ENCODE results near the gene PTPN1. TPM values are rescaled to one million over a fixed set of nuclear protein-coding genes. Genes with fewer than 3 reads are reported as not detected.

PTPN1 gene
- total and polyA plus RNA-seq, 10 of the 15 experiments (the other 5 are each of a cell fraction or from before 2014, with no cell fraction given) = 15.9 to 74.7 (median 43.9) TPM

- ChIA-PET RAD21 (ENCODE audit: unreplicated experiment) (no interaction called here), CTCF (interaction anchor here (1.1 kb wide), 1 partner anchor 147 kb away, joined by 3 read pairs; no protein-coding TSS in a partner anchor), POLR2A (interaction anchor here (1.0 kb wide), 1 partner anchor 11 kb away, joined by 3 read pairs; no protein-coding TSS in a partner anchor), SMC1A (ENCODE audit: uncharacterized antibody, unreplicated experiment) (no interaction called here)
- H2AFZ ChIP-seq (ENCODE audit: control insufficient read depth, low read depth, low read length) = no peak overlapping the region
- no TSS peak for BruUV-seq (replicated peaks)
- intact Hi-C loops (cut with micrococcal nuclease; ENCODE audit: unreplicated experiment) (no loop called here), in situ Hi-C loops (cut with MboI) (no loop called here)
- H3K4me3 ChIP-seq = no peak overlapping the region
- no peak overlapping the region for H3K27ac ChIP-seq (ENCODE audit: control insufficient read depth, insufficient read depth)
- 55% methylated on average over 15 of the region's 15 CpGs for WGBS (ENCODE audit: insufficient coverage, insufficient replicate concordance, low lambda C conversion rate, missing lambda C conversion rate)
- no peaks in the 10 kb centered on the region for H3K36me3 ChIP-seq (ENCODE audit: control insufficient read depth in 2 of 2, insufficient read depth in 2 of 2, low read length in 1 of 2)
- TF ChIP-seq, protein P1, sequence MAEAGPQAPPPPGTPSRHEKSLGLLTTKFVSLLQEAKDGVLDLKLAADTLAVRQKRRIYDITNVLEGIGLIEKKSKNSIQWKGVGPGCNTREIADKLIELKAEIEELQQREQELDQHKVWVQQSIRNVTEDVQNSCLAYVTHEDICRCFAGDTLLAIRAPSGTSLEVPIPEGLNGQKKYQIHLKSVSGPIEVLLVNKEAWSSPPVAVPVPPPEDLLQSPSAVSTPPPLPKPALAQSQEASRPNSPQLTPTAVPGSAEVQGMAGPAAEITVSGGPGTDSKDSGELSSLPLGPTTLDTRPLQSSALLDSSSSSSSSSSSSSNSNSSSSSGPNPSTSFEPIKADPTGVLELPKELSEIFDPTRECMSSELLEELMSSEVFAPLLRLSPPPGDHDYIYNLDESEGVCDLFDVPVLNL (IDR thresholded peaks at IDR 0.05; ENCODE audit: low read depth, low read length) = no peak
- TF ChIP-seq SREBF2 (IDR thresholded peaks at IDR 0.05; ENCODE audit: low read length) (no peak), ZBTB11 (CRISPR knock-in tag; IDR thresholded peaks at IDR 0.05) (no peak)
- ATAC-seq (no peak), DNase-seq (ENCODE audit: low read depth, low spot score) (no peak), FAIRE-seq (no peak)
- no peaks in the 10 kb centered on the region for H3K4me1 ChIP-seq (ENCODE audit: control insufficient read depth, insufficient read depth, low read length)
- no peaks in the 10 kb centered on the region for H3K79me2 ChIP-seq (ENCODE audit: control insufficient read depth, insufficient read depth, low read length)
- H3K27me3 ChIP-seq (replicated peaks in 1 of 2; ENCODE audit: control insufficient read depth in 2 of 2, insufficient read depth in 2 of 2, low read length in 1 of 2) = no peaks in the 10 kb centered on the region; a peak in 1 of 4 replicates
- no peak overlapping the region for H3K4me2 ChIP-seq (ENCODE audit: control insufficient read depth, insufficient read depth)
- H3K9ac ChIP-seq (ENCODE audit: control insufficient read depth, insufficient read depth, low read length) = no peak overlapping the region
- H4K20me1 ChIP-seq (ENCODE audit: control insufficient read depth, insufficient read depth) = no peaks in the 10 kb centered on the region
- H3K9me3 ChIP-seq (replicated peaks; ENCODE audit: control insufficient read depth, insufficient read depth, low read length) = no peaks in the 10 kb centered on the region
Observed at GRCh38 chr20:50611128-50611810, 101.1 kb downstream of the PTPN1 start.

Data from GM12878 (cell line).